HAP-1 (cell line): ENCODE measurements around the gene GPC2.
"Not testable (repeated sequence)": the region's sequence is repeated elsewhere in the genome, so short reads cannot be mapped to it uniquely, and the experiment has no call there.

Experiments used
- DNase-seq, 2 experiments: peaks; one replicate each; pipeline ENCODE4 v3.0.0-alpha.2; 2016 to 2020; ENCODE audit warnings: low spot score in 2 of 2
- H3K27me3 ChIP-seq: fragments of 250-450 bp; sonication (Bioruptor Pico); 2 replicates; pipeline ENCODE4 v1.5.1; 2020; ENCODE audit warnings: low read depth, mild to moderate bottlenecking, moderate library complexity
- H3K36me3 ChIP-seq: fragments of 250-450 bp; sonication (Bioruptor Pico); replicated peaks from 2 replicates; pipeline ENCODE4 v1.5.1; 2020; ENCODE audit warnings: mild to moderate bottlenecking
- H3K4me1 ChIP-seq: fragments of 250-450 bp; sonication (Bioruptor Pico); 2 replicates; pipeline ENCODE4 v1.5.1; 2020; ENCODE audit warnings: mild to moderate bottlenecking
- H3K4me3 ChIP-seq: fragments of 250-450 bp; sonication (Bioruptor Pico); 2 replicates; pipeline ENCODE4 v1.5.1; 2020; ENCODE audit warnings: mild to moderate bottlenecking, moderate library complexity
- H3K9me3 ChIP-seq: fragments of 250-450 bp; sonication (Bioruptor Pico); 2 replicates; pipeline ENCODE4 v1.5.1; 2020; ENCODE audit warnings: mild to moderate bottlenecking, moderate library complexity
- in situ Hi-C: fragments of 300-500 bp; cut with MboI; formaldehyde crosslinking; loops from 3 replicates; pipeline ENCODE4 v1.14.3; 2020; ENCODE audit warnings: low sequenced_read_pairs, inconsistent platforms, mixed read lengths

Gene GPC2

DNA sequence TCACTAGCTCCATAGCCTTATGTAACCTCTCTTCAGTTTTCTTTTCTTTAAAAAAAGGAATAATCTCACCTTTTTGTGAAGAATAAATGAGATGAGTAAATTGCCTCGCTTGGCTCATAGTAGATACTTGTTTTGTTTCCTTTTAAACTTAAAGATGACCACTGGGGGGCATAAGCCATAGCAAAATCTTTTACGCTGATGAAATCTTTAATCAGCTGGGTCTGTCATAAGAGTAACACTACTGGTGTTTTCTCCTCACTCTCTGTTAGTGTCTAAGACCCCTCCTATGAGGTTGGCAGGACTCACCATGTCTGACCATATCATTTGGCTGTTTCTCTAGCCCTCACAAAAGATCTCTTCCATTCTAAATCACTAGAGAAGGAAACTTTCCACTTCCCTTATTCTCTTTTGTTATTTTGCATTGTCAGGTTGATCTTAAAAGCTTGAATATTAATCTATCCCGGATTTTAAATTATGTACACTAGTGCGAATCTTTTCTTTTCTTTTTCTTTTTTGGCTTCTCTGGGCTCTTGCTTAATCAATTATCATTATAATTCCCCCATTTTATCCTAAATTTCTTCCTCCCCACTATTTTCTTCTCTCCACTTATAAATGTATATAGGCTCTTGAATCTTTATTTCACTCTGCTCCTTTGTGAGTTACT is 13.0 kb upstream of the GPC2 start:
- DNase-seq: peak in 1 of 2 experiments; percentile 42
- H3K36me3 ChIP-seq: no peaks in the 10 kb centered on the region
- no peak overlapping the region for H3K4me3 ChIP-seq
- H3K4me1 ChIP-seq: peaks cover 7% of the 10 kb centered on the region
- in situ Hi-C loops: no loop called here
- no peaks in the 10 kb centered on the region for H3K27me3 ChIP-seq
- no peaks in the 10 kb centered on the region for H3K9me3 ChIP-seq

DNA sequence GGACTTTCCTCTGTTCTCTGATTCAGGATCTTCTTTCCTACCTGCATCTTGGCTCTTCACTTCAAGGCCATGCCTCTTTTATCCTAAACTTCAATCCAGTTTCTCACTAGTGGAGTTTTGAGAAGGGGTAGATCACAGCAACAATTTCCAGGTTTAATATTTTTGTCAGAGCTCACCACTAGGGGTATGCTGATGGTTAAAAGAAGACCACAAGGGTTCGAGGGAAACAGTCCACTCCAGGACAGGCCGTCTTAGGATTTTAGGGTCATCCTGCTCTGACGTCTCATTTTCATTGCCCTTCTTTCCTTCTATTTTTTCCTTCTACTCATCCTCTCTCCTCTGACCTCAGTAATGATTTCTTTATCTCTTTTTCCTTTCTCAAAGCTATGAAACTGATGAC is 11.9 kb upstream of the GPC2 start:
- DNase-seq: no peak
- Histone ChIP-seq H3K36me3 (no peaks in the 10 kb centered on the region), H3K27me3 (no peaks in the 10 kb centered on the region), H3K4me3 (no peak overlapping the region), H3K9me3 (no peaks in the 10 kb centered on the region), H3K4me1 (peaks cover 7% of the 10 kb centered on the region)
- in situ Hi-C loops: no loop called here

DNA sequence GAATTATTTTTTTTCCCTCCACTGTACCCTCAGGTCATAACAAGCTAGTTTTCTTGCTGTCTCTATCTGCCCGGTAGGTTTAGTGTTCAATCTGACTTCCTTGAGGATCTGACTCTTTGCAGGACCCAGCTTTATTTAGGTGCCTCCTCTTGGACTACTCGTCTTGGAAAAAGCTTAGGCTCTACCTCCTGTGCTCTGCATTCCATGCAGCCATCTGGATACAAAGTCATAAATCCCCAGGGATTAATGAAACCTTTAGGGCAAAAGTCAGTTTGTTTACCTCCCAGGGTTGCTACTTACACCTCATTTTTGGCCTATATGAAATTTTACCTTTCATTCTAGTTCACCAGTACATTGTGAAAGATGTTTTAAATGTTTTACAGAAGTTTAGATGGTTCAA is 8.5 kb upstream of the GPC2 start:
- Histone ChIP-seq H3K27me3 (peaks cover 2% of the 10 kb centered on the region; the same call in 1 of the 2 replicates), H3K4me3 (no peak overlapping the region), H3K9me3 (no peaks in the 10 kb centered on the region), H3K4me1 (peaks cover 7% of the 10 kb centered on the region), H3K36me3 (no peaks in the 10 kb centered on the region)
- DNase-seq: no peak
- in situ Hi-C loops: no loop called here

DNA sequence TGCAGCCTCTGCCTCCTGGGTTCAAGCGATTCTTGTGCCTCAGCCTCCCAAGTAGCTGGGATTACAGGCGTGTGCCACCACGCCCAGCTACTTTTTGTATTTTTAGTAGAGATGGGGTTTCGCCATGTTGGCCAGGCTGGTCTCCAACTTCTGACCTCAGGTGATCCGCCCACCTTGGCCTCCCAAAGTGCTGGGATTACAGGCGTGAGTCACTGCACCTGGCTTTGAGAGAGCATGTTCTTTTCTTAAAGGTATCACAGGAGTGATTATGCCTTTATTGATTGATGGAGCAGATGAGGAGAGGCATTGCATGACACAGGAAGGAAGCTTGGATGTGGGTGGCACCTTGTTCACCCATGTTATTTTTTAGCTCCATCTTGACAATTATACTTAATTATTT is 5.9 kb upstream of the GPC2 start:
- DNase-seq, H3K4me1 ChIP-seq, H3K4me3 ChIP-seq, H3K36me3 ChIP-seq, in situ Hi-C loops, H3K27me3 ChIP-seq, H3K9me3 ChIP-seq: not testable (repeated sequence)

DNA sequence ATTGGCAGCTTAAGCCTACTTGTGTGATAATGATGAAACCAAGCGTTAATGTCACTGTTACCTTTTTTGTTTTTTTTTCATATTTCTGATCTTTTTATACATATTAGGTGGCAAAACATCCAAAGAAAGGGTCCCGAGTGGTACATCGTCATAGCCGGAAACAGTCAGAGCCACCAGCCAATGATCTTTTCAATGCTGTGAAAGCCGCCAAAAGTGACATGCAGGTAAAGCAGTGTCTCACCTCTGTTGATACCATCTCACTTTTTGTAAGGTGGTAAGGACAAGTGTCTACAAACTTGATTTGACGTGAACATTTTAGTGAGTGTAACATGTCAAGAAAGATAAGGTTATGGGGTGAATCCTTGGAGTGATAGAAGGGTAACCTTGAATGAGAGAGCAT is 5.4 kb upstream of the GPC2 start:
- H3K4me3 ChIP-seq, DNase-seq, H3K27me3 ChIP-seq, H3K36me3 ChIP-seq, in situ Hi-C loops, H3K9me3 ChIP-seq, H3K4me1 ChIP-seq: not testable (repeated sequence)

DNA sequence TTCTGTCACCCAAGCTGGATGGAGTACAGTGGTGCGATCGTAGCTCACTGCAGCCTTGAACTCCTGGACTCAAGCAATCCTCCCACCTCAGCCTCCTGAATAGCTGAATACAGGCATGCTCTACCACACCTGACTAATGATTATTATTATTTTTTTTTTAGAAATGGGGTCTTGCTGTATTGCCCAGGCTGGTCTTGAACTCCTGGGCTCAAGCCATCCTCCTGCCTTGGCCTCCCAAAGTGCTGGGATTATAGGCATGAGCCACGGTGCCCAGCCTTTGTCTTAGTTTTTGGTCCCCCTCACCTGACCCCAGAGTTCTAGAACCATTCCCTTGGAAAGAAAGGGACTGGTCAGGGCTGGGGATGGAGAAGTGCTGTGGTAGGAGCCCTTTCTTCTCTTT is 2.9 kb upstream of the GPC2 start:
- H3K9me3 ChIP-seq, H3K4me3 ChIP-seq, H3K36me3 ChIP-seq, DNase-seq, in situ Hi-C loops, H3K27me3 ChIP-seq, H3K4me1 ChIP-seq: not testable (repeated sequence)

DNA sequence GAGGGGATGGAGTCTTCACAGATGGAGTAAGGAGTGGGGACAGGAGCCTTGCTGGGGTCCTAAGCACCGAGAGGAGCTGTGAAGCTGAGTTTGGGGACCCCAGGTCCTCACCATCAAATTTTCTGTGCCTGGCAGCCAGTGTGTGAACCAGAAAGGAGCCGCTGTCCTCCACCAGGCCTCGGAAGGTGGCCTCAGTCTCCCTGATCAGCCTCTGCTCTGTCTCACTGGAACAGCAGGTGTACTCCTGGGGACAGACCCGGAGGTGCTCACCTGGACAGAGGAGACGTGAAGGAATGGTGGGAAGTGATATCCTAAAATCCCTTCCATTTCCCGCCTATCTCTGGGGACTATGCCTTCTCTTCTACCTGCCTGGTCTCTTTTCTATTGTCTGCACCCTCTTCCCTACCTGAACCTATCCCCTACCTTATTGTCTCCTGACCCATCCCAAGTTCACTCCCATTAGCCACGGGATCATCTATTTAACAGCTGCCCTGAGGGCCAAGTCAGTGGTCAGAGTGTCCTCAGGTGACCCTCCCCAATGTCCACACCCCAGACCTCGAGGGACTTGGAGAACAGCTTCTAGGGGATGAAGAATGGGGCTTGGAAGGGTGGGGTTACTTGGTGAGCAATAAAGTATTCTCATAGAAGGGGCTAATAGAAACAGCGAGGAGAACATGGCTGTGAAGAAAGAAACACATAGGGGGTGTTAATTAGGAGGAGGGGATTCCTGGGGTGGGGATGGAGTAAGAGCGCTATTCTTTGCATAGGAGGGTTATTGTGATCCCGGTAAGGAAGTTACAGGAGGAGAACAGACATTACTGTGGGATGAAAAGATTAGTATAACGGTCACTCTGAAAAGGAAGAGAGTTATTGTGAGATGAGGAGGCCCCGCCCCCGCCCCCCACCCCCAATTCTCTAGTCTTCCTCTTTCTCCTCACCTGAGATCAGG is 811 bp downstream of the GPC2 start:
- peaks cover 7% of the 10 kb centered on the region for H3K4me1 ChIP-seq
- no peaks in the 10 kb centered on the region for H3K9me3 ChIP-seq
- peak overlapping the region; percentile 68 for H3K4me3 ChIP-seq
- in situ Hi-C loops: no loop called here
- H3K27me3 ChIP-seq: no peaks in the 10 kb centered on the region
- DNase-seq: no peak
- H3K36me3 ChIP-seq: no peaks in the 10 kb centered on the region

DNA sequence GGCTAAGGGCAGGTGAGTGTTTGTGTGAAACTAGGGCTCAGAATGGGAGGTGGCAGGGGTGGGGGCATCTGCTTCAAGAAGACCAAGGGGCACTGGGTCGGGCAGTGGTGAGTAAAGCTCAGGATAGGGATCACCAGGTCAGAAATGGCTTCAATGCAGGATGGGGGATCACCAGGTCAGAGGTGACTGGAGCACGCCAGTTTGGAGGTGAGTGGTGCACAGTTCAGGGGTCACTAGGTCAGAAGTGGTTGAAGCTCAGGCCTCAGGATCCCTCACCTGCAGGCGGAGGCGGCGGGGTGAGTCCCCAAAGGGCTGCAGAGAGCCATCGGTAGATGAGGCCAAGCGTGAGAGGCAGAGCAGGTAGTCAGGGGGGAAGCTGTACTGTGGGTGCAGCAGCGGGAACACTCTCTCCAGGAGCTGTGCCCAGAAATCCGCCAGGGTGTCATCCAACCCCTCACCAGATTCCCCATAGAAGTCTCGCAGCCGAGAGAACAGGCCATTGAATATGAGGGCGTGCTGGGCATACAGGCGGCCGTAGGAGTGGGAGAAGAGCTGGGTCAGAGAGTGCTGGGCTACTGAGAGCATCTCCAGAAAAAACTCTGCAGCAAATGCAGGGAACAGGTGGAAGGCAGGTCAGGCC is 1.8 kb downstream of the GPC2 start:
- H3K27me3 ChIP-seq: no peaks in the 10 kb centered on the region
- peaks cover 7% of the 10 kb centered on the region for H3K4me1 ChIP-seq
- H3K9me3 ChIP-seq: no peaks in the 10 kb centered on the region
- no peaks in the 10 kb centered on the region for H3K36me3 ChIP-seq
- H3K4me3 ChIP-seq: no peak overlapping the region
- in situ Hi-C loops: no loop called here
- DNase-seq: no peak

DNA sequence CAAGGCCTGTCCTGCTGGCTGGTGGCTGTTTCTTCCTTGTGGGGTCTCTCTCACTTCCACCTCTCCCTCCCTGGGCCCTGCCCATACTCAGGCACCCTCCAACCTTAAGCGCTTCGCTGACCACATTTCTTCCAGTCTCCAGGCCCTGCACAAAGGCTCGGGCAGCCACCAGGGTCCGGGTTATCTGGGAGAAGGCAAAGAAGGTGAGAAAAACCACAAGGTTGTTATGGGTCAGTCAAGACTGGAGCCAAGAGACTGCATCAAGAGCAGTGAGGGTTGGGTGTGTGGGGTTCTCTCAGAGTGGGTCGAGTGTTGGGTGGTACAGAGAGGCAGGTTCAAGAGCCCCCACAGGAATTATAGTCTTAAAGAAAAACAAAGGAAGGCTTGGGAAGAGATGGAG is 2.6 kb downstream of the GPC2 start:
- no peaks in the 10 kb centered on the region for H3K9me3 ChIP-seq
- H3K4me1 ChIP-seq: peaks cover 7% of the 10 kb centered on the region
- H3K27me3 ChIP-seq: no peaks in the 10 kb centered on the region
- no peak overlapping the region for H3K4me3 ChIP-seq
- in situ Hi-C loops: no loop called here
- DNase-seq: no peak
- H3K36me3 ChIP-seq: no peaks in the 10 kb centered on the region

DNA sequence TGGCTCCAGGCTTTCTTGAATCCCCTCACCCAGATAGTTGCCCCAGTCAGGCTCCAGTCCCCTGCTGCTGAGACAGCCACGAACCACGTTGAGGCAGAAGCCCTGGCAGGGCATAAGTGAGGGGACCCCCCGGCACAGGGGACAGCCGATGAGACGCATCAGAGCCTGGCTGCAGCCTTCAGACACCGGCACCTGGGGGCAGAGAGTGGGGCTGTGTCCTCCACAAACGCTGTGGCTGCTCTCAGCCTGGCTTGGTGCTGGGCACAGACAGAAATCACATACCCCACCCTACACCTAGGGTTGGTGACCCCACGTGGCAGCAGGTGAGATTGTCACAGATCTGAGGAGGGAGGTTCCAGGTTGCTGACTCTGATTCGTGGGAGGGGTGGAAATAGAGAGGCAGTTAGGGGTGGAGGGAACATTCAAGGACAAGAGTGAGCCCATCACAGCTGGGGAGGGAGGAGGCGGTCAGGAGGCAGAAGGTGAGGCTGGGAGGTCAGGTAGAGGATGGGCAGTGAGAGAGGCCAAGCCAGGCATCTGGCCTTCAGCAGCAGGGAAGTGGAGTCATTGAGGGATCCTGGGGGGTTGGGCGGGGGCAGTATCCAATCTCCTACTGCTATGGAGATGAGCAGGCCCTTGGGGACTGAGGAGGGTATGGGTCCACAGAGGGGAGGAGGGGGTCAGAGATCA is 3.2 kb downstream of the GPC2 start:
- Histone ChIP-seq H3K4me1 (peaks cover 7% of the 10 kb centered on the region), H3K36me3 (no peaks in the 10 kb centered on the region), H3K4me3 (no peak overlapping the region), H3K27me3 (no peaks in the 10 kb centered on the region), H3K9me3 (no peaks in the 10 kb centered on the region)
- in situ Hi-C loops: no loop called here
- no peak for DNase-seq

DNA sequence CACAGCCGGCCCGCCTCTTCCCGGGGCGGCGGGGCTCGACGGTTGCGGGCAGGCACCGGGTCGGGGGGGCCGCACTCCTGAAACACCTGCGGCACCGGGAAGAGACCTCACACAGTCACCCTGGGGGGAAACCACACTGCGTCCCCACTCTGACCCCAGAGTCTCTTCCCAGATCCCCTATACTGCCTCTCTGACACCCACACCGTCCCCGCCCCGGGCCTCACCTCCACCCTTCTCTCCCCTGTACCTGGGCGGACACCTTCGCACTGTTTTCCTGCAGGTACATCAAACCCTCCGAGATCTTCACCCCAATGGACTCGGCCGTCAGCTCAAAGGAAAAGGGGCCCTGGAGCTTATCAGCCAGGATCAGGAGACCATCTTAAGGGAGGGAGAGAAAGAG is 5.3 kb downstream of the GPC2 start:
- Histone ChIP-seq H3K4me3 (no peak overlapping the region), H3K4me1 (peaks cover 20% of the 10 kb centered on the region)
- DNase-seq: no peak

DNA sequence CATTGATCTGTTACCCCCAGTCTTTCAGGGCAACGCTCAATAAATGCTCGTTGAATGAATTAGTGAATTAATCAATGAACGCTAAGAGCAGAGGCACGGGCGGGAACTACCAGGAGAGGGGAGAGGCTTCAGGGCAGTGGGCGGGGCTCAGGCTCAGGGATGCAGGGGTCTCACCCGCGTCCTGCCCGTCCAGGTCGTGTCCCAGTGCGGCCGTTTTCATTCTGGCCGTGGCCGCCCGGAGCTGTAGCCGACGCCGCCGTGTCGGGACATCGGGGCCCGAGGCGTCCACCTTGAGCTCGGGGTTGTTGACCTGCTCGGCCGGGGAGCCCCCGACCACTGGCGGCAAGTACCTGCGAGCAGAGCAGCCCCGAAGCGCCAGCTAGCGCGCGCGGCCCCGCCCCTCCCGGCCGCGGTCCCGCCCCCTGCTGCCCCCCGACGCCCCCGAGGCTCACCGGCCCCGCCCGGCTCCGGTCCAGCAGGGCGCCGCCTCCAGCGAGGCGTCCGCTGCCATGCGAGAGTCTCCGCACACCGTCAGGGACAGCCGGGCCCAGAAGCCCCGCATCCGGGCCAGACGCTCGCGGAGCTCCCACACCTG is 6.0 kb downstream of the GPC2 start:
- no peak for DNase-seq
- H3K4me1 ChIP-seq: peaks cover 14% of the 10 kb centered on the region
- no peak overlapping the region for H3K4me3 ChIP-seq
- peaks cover 7% of the 10 kb centered on the region; the same call in 1 of the 2 replicates for H3K27me3 ChIP-seq
- H3K9me3 ChIP-seq: no peaks in the 10 kb centered on the region
- no peaks in the 10 kb centered on the region for H3K36me3 ChIP-seq
- in situ Hi-C loops: no loop called here

More for the DNA sequence above, 5.3 kb downstream of the GPC2 start:
- H3K9me3 ChIP-seq: no peaks in the 10 kb centered on the region
- peaks cover 3% of the 10 kb centered on the region; the same call in 1 of the 2 replicates for H3K27me3 ChIP-seq
- H3K36me3 ChIP-seq: no peaks in the 10 kb centered on the region
- in situ Hi-C loops: no loop called here
